IMR-90 (cell line): ENCODE measurements around the gene ARGLU1. TPM values are rescaled to one million over a fixed set of nuclear protein-coding genes. Genes with fewer than 3 reads are reported as not detected.

ENCODE experiments used
- ATAC-seq: fragments of 200-7000 bp; cut with Tn5 transposase; 2 replicates; pipeline ENCODE4 v1.9.1; 2020; ENCODE audit warnings: low read depth, mild to moderate bottlenecking, moderate library complexity
- BruUV-seq: library from RNA; stranded (reverse); fragments of 400-500 nt; replicated peaks from 2 replicates; lab custom pipeline; 2021; lab: Mats Ljungman, UMichigan
- CTCF ChIA-PET: fragments of 300-600 bp; formaldehyde crosslinking; extraction: SDS; loops from one replicate; lab custom pipeline; 2021; ENCODE audit warnings: antibody characterized with exemption; lab: Yijun Ruan, JAX
- POLR2A ChIA-PET: fragments of 300-600 bp; sonication (Branson Sonifier 250); formaldehyde crosslinking; loops from one replicate; lab custom pipeline; 2022; ENCODE audit warnings: antibody characterized with exemption; ENCODE audit not compliant: unreplicated experiment; lab: Charles Lee
- DNase-seq: peaks from one replicate; pipeline ENCODE4 v3.0.0; 2013
- H2AFZ ChIP-seq: replicated peaks from 2 replicates; pipeline ENCODE3; 2013; ENCODE audit warnings: low read length, mild to moderate bottlenecking; ENCODE audit not compliant: poor library complexity
- H2AK5ac ChIP-seq: 2 replicates; pipeline ENCODE4 v1.6.1; 2013; ENCODE audit warnings: low read depth, low read length, inconsistent platforms
- H2AK9ac ChIP-seq: replicated peaks from 2 replicates; pipeline ENCODE3; 2013; ENCODE audit warnings: mild to moderate bottlenecking, low read depth, low read length, moderate library complexity; ENCODE audit not compliant: poor library complexity
- H2BK120ac ChIP-seq: 2 replicates; pipeline ENCODE4 v1.6.1; 2013; ENCODE audit warnings: low read depth, low read length, inconsistent platforms
- H2BK15ac ChIP-seq: 3 replicates; pipeline ENCODE4 v1.6.1; 2013; ENCODE audit warnings: low read depth, low read length, inconsistent platforms
- H2BK20ac ChIP-seq: 2 replicates; pipeline ENCODE4 v1.6.1; 2013; ENCODE audit warnings: low read depth, mild to moderate bottlenecking, inconsistent platforms, low read length, moderate library complexity
- H2BK5ac ChIP-seq: 2 replicates; pipeline ENCODE4 v1.6.1; 2013; ENCODE audit warnings: mild to moderate bottlenecking, low read depth, low read length, inconsistent platforms; ENCODE audit not compliant: poor library complexity, severe bottlenecking
- H3K14ac ChIP-seq: replicated peaks from 2 replicates; pipeline ENCODE4 v1.6.1; 2013; ENCODE audit warnings: low read depth, low read length, inconsistent platforms
- H3K18ac ChIP-seq: 2 replicates; pipeline ENCODE4 v1.6.1; 2013; ENCODE audit warnings: low read depth, low read length, control low read depth
- H3K23ac ChIP-seq: 2 replicates; pipeline ENCODE4 v1.6.1; 2013; ENCODE audit warnings: low read depth, low read length, inconsistent platforms
- H3K27ac ChIP-seq: 2 replicates; pipeline ENCODE4 v1.5.1; 2013; ENCODE audit warnings: mild to moderate bottlenecking, control low read depth, low read length; ENCODE audit not compliant: insufficient read depth
- H3K27me3 ChIP-seq: 2 replicates; pipeline ENCODE4 v1.6.1; 2013; ENCODE audit warnings: low read length; ENCODE audit not compliant: control insufficient read depth, insufficient read depth
- H3K36me3 ChIP-seq: 2 replicates; pipeline ENCODE4 v1.6.1; 2013; ENCODE audit warnings: low read length, mixed read lengths; ENCODE audit not compliant: control insufficient read depth, insufficient read depth
- H3K4ac ChIP-seq: 2 replicates; pipeline ENCODE4 v1.6.1; 2013; ENCODE audit warnings: low read depth, low read length, inconsistent platforms
- H3K4me1 ChIP-seq: 2 replicates; pipeline ENCODE4 v1.6.1; 2013; ENCODE audit warnings: low read length, mixed read lengths; ENCODE audit not compliant: control insufficient read depth, insufficient read depth
- H3K4me2 ChIP-seq: 2 replicates; pipeline ENCODE4 v1.6.1; 2013; ENCODE audit warnings: low read depth, mild to moderate bottlenecking, control low read depth, low read length, moderate library complexity
- H3K4me3 ChIP-seq: 2 replicates; pipeline ENCODE4 v1.5.1; 2013; ENCODE audit warnings: low read depth, mild to moderate bottlenecking, control low read depth, low read length, moderate library complexity; ENCODE audit not compliant: insufficient read depth
- H3K56ac ChIP-seq: 2 replicates; pipeline ENCODE4 v1.6.1; 2013; ENCODE audit warnings: low read length, inconsistent platforms; ENCODE audit not compliant: insufficient read depth; ENCODE audit errors: extremely low read depth
- H3K79me1 ChIP-seq, 2 experiments: 2 replicates each; pipeline ENCODE4 v1.6.1; 2013; ENCODE audit warnings: low read length in 2 of 2, inconsistent platforms in 1 of 2, low read depth in 1 of 2
- H3K9ac ChIP-seq: 2 replicates; pipeline ENCODE4 v1.6.1; 2013; ENCODE audit warnings: low read depth, low read length, control low read depth
- H3K9me1 ChIP-seq: 2 replicates; pipeline ENCODE4 v1.6.1; 2013; ENCODE audit warnings: low read length, inconsistent platforms; ENCODE audit not compliant: insufficient read depth
- H3K9me3 ChIP-seq: 2 replicates; pipeline ENCODE4 v1.6.1; 2013; ENCODE audit warnings: low read length; ENCODE audit not compliant: control insufficient read depth, insufficient read depth
- H4K20me1 ChIP-seq: 2 replicates; pipeline ENCODE4 v1.6.1; 2013; ENCODE audit warnings: low read length, inconsistent platforms; ENCODE audit not compliant: insufficient read depth
- H4K5ac ChIP-seq: 2 replicates; pipeline ENCODE4 v1.6.1; 2013; ENCODE audit warnings: mild to moderate bottlenecking, low read depth, low read length, control low read depth
- H4K8ac ChIP-seq, 2 experiments: 2 replicates each; pipeline ENCODE4 v1.6.1; 2013; ENCODE audit warnings: low read depth in 2 of 2, low read length in 2 of 2, control low read depth in 1 of 2, inconsistent platforms in 1 of 2
- H4K91ac ChIP-seq: 2 replicates; pipeline ENCODE4 v1.6.1; 2013; ENCODE audit warnings: low read depth, low read length, inconsistent platforms; ENCODE audit not compliant: insufficient read depth
- BHLHE40 ChIP-seq: fragments of 150-350 bp; IDR thresholded peaks from 2 replicates; pipeline ENCODE4 v1.6.1; 2016; ENCODE audit warnings: mild to moderate bottlenecking, low read depth, low read length
- RFX5 ChIP-seq: IDR thresholded peaks from 2 replicates; pipeline ENCODE4 v1.8.0; 2012; ENCODE audit warnings: low read depth, mild to moderate bottlenecking, low read length, moderate library complexity
- WGBS, 2 experiments: methylation state at CpG; one replicate each; pipeline versions ENCODE4 v1.1.5 to v1.1.7; 2013; ENCODE audit warnings: missing lambda C conversion rate in 2 of 2; ENCODE audit not compliant: insufficient read length in 1 of 2; ENCODE audit errors: extremely low coverage in 2 of 2; 5-methylcytosine and 5-hydroxymethylcytosine counted together
- dilution Hi-C: fragments of 300-500 bp; cut with HindIII; formaldehyde crosslinking; loops from one replicate; pipeline ENCODE4 v1.14.3; 2018; ENCODE audit warnings: low sequenced_read_pairs; ENCODE audit not compliant: unreplicated experiment
- in situ Hi-C: fragments of 300-500 bp; cut with MboI; formaldehyde crosslinking; loops from 3 replicates; pipeline ENCODE4 v1.14.3; 2019; ENCODE audit warnings: low sequenced_read_pairs, inconsistent platforms, mixed read lengths
- intact Hi-C: fragments of 100-400 bp; cut with micrococcal nuclease; formaldehyde crosslinking; loops from 2 replicates; pipeline ENCODE4 v1.10.0; 2022
- polyA plus RNA-seq, 3 experiments: library from polyadenylated mRNA; depleted of rRNA; stranded (reverse); fragments of >200 nt; gene quantifications; 2 replicates each; pipeline ENCODE4 v1.2.3, GENCODE V29; 2012; ENCODE audit warnings: low replicate concordance in 1 of 3
- total RNA-seq: library from RNA; depleted of rRNA; stranded (reverse); fragments of >200 nt; gene quantifications from 2 replicates; pipeline ENCODE4 v1.2.3, GENCODE V29; 2012

The ARGLU1 gene
- total and polyA plus RNA-seq, 2 of the 4 experiments (the other 2 are of a cell fraction) = 11.1 to 51.4 TPM

- DNase-seq (no peak), ATAC-seq (no peak)
- H3K4ac ChIP-seq = no peak overlapping the region
- H3K18ac ChIP-seq = no peak overlapping the region
- BruUV-seq = no TSS peak
- H2BK20ac ChIP-seq = no peak overlapping the region
- H3K4me2 ChIP-seq = no peak overlapping the region
- no peaks in the 10 kb centered on the region for H3K36me3 ChIP-seq
- no peak overlapping the region for H3K14ac ChIP-seq
- peaks cover 19 to 56% of the 10 kb centered on the region in 2 experiments; a peak in 3 of 4 replicates for H3K79me1 ChIP-seq
- WGBS, 2 experiments = no CpG with 5 or more reads among the region's 2 CpGs
- TF ChIP-seq RFX5 (no peak), BHLHE40 (no peak)
- H3K27ac ChIP-seq = no peak overlapping the region
- H2BK5ac ChIP-seq = no peak overlapping the region
- CTCF ChIA-PET = no interaction called here
- no peak overlapping the region for H2AK5ac ChIP-seq
- no peak overlapping the region for H3K9ac ChIP-seq
- intact Hi-C loops (loop anchor here (2.0 kb wide), 1 partner anchor 613 kb away; no protein-coding TSS in a partner anchor), in situ Hi-C loops (loop anchor here (25.0 kb wide), 2 partner anchors 1091 to 1191 kb away; no protein-coding TSS in a partner anchor), dilution Hi-C loops (no loop called here)
- H3K9me3 ChIP-seq = no peaks in the 10 kb centered on the region
- no peak overlapping the region for H2BK120ac ChIP-seq
- H4K8ac ChIP-seq = no peak overlapping the region
- no peak overlapping the region for H3K56ac ChIP-seq
- H4K20me1 ChIP-seq = no peaks in the 10 kb centered on the region
- no peak overlapping the region for H2AK9ac ChIP-seq
- H3K9me1 ChIP-seq = no peaks in the 10 kb centered on the region
- POLR2A ChIA-PET = interaction anchor here (0.5 kb wide), 1 partner anchor 230 kb away, joined by 3 read pairs; no protein-coding TSS in a partner anchor
- H3K4me1 ChIP-seq = peaks cover 8% of the 10 kb centered on the region; the same call in 1 of the 2 replicates
- H2AFZ ChIP-seq = no peak overlapping the region
- H2BK15ac ChIP-seq = no peak overlapping the region
- H4K91ac ChIP-seq = no peak overlapping the region
- H3K23ac ChIP-seq = no peak overlapping the region
- H3K4me3 ChIP-seq = no peak overlapping the region
- H4K5ac ChIP-seq = no peak overlapping the region
- H3K27me3 ChIP-seq = no peaks in the 10 kb centered on the region
Measured at GRCh38 chr13:106527826-106528225, 40.1 kb downstream of the ARGLU1 start.
